IPS-20b (cell line): ENCODE measurements around the gene PCDHGC4.

ENCODE experiments used
- H3K27ac ChIP-seq: one replicate; pipeline ENCODE4 v1.5.1; 2013; ENCODE audit warnings: low read length
- H3K27me3 ChIP-seq: 2 replicates; pipeline ENCODE4 v1.6.1; 2013; ENCODE audit warnings: mild to moderate bottlenecking, low read length, inconsistent platforms; ENCODE audit not compliant: insufficient read depth
- H3K36me3 ChIP-seq: 2 replicates; pipeline ENCODE4 v1.6.1; 2013; ENCODE audit warnings: low read depth, mild to moderate bottlenecking, inconsistent platforms, low read length, moderate library complexity; ENCODE audit not compliant: insufficient read depth
- H3K4me1 ChIP-seq: 2 replicates; pipeline ENCODE4 v1.6.1; 2013; ENCODE audit warnings: mild to moderate bottlenecking, control low read depth, inconsistent platforms, low read length, moderate library complexity; ENCODE audit not compliant: insufficient read depth
- H3K4me3 ChIP-seq: 2 replicates; pipeline ENCODE4 v1.5.1; 2013; ENCODE audit warnings: mild to moderate bottlenecking, low read length, inconsistent platforms
- H3K9ac ChIP-seq: 2 replicates; pipeline ENCODE4 v1.6.1; 2013; ENCODE audit warnings: low read depth, mild to moderate bottlenecking, inconsistent platforms, low read length, moderate library complexity
- H3K9me3 ChIP-seq: 2 replicates; pipeline ENCODE4 v1.6.1; 2013; ENCODE audit warnings: mild to moderate bottlenecking, low read depth, low read length, inconsistent platforms; ENCODE audit not compliant: insufficient read depth

The PCDHGC4 gene

DNA sequence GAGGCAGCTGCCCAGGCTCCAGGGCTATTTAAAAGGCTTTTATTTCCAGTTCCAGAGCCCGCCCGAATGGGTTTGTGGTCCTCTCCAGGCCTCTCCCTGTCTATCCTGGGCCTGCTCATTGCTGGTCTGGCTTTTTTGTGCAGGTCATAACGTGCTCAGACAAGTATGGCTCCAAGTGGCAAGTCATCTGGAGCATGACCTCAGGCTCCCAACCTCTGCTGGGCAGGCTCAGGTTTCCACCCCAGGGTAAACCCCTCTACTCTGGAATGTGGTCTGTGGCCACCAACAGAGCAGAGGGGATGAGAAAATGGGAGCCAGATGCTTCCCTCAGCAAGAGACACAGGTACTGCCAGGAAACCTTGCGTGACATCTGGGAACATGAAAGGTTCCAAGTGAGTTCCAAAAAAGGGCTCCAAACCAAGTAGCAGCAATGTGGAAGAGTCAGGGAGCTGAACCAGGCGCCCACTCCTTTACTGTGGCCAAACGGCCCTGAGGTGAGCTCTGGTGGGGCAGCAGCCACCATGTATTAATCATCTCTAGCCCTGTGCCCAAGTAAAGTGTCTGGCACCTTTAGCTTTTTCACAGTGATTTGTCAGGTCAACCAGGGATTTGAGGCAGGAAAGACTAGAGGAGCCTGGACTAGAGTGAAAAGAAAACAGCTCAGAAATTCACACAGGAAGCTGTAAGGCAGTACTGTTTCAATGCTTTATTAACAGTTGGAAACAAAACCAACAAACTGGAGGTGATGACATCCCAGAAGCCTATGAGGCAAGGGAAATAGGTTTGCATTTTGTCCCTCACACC, 29.7 kb downstream of the PCDHGC4 start:
- Histone ChIP-seq H3K9ac (peak overlapping the region; percentile 79; the same call in 1 of the 2 replicates), H3K36me3 (peaks cover 55% of the 10 kb centered on the region), H3K9me3 (no peaks in the 10 kb centered on the region), H3K4me3 (peak overlapping the region; percentile 84; the same call in 1 of the 2 replicates), H3K27me3 (no peaks in the 10 kb centered on the region), H3K4me1 (peaks cover 13% of the 10 kb centered on the region), H3K27ac (peak overlapping the region; percentile 46)

DNA sequence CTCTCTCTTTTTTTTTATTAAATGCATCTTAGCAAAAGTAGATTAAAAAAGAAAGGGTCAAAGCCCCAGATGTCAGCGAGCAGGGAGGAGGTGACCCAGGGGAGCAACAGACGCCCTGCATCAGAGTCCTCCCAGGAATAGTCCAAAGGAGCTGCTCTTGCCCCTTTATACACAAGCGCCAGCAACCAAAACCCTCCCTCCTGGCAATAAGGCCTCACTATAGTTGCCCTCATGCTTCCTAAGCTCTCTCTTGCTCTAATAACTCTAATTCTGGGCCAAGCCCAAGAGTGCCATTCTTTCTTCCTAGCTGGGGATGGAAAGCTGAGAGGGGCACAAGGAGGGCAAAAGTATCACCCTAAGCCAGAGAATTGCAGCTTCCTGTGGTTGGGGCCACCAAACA, 30.3 kb downstream of the PCDHGC4 start:
- Histone ChIP-seq H3K27ac (no peak overlapping the region), H3K4me3 (0 out of 2 replicates have a peak overlapping the region, but pooled peaks have one; percentile 84), H3K27me3 (no peaks in the 10 kb centered on the region), H3K9me3 (no peaks in the 10 kb centered on the region), H3K36me3 (peaks cover 61% of the 10 kb centered on the region), H3K4me1 (peaks cover 12% of the 10 kb centered on the region), H3K9ac (peak overlapping the region; percentile 79; the same call in 1 of the 2 replicates)

- Histone ChIP-seq H3K9me3 (no peaks in the 10 kb centered on the region), H3K9ac (no peak overlapping the region), H3K4me3 (no peak overlapping the region), H3K27ac (no peak overlapping the region), H3K36me3 (peaks cover 65% of the 10 kb centered on the region), H3K27me3 (no peaks in the 10 kb centered on the region), H3K4me1 (peaks cover 12% of the 10 kb centered on the region)
These were observed 31.3 kb downstream of the PCDHGC4 start for GRCh38 chr5:141515946-141516671.

- H3K27me3 ChIP-seq = no peaks in the 10 kb centered on the region
- H3K36me3 ChIP-seq = peaks cover 65% of the 10 kb centered on the region
- no peak overlapping the region for H3K9ac ChIP-seq
- no peak overlapping the region for H3K27ac ChIP-seq
- no peak overlapping the region for H3K4me3 ChIP-seq
- H3K4me1 ChIP-seq = peaks cover 12% of the 10 kb centered on the region
- no peaks in the 10 kb centered on the region for H3K9me3 ChIP-seq
These were observed 31.8 kb downstream of the PCDHGC4 start for GRCh38 chr5:141516672-141517025.

DNA sequence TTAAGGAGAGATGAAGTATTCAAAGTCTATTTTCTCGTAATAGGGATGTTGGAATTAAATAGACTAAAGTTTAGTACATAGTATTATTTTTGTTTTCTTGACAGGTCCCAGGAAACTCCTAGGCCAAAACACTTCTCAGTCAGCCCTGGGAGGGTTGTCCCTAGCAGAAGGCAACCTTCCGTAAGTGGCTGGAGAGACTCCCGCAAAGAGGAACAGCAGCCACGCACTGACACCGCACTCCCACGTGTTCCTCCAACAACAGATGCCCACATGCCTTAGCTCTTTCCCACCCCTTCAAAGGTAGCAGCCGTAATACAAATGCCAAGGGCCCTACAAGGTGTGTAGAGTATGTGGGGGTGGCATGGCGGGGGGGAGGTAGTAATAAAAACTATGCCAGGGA, 32.5 kb downstream of the PCDHGC4 start:
- no peaks in the 10 kb centered on the region for H3K9me3 ChIP-seq
- peaks cover 66% of the 10 kb centered on the region for H3K36me3 ChIP-seq
- H3K4me3 ChIP-seq = no peak overlapping the region
- H3K4me1 ChIP-seq = peaks cover 12% of the 10 kb centered on the region
- no peaks in the 10 kb centered on the region for H3K27me3 ChIP-seq
- H3K27ac ChIP-seq = no peak overlapping the region
- H3K9ac ChIP-seq = no peak overlapping the region

DNA sequence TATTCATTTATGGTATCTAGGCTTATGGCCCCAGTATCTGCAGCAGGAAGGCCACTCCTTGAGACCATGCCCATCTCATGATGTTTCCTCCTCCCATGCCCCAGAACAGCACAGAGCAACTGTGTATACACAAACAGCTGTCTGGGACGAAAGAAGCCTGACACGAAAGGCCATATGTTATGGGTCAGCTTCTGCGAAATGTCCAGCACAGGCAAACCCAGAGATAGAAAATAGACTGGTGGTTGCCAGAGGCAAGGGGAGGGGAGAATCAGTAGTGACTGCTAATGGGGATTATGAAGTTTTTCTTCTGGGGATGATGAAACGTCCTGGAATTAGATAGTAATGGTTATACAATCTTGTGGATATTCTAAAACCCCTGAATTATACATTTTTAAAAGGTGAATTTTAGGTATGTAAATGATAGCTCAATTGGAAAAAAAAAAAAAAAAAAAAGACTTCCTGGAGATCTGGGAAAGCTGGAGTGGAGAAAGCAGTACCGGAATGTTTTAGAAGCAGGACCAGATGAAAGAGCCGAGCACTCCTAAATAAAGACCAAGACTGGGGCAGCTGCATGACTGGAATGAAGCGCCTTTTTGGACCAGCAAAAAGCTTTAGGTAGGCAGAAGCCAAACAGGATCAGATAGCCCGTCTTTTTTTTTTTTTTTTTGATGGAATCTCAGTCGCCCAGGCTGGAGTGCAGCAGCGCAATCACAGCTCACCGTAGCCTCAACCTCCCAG, 33.2 kb downstream of the PCDHGC4 start:
- no peaks in the 10 kb centered on the region for H3K9me3 ChIP-seq
- no peak overlapping the region for H3K27ac ChIP-seq
- peaks cover 74% of the 10 kb centered on the region for H3K36me3 ChIP-seq
- no peak overlapping the region for H3K4me3 ChIP-seq
- no peaks in the 10 kb centered on the region for H3K27me3 ChIP-seq
- H3K4me1 ChIP-seq = peaks cover 12% of the 10 kb centered on the region
- no peak overlapping the region for H3K9ac ChIP-seq

GRCh38 chr5:141518618-141519015, 33.8 kb downstream of the PCDHGC4 start:
- H3K27me3 ChIP-seq = no peaks in the 10 kb centered on the region
- H3K9ac ChIP-seq = no peak overlapping the region
- no peak overlapping the region for H3K27ac ChIP-seq
- no peak overlapping the region for H3K4me3 ChIP-seq
- H3K9me3 ChIP-seq = no peaks in the 10 kb centered on the region
- H3K36me3 ChIP-seq = peaks cover 80% of the 10 kb centered on the region
- peaks cover 12% of the 10 kb centered on the region for H3K4me1 ChIP-seq

GRCh38 chr5:141519605-141520565, 35.1 kb downstream of the PCDHGC4 start:
- no peaks in the 10 kb centered on the region for H3K27me3 ChIP-seq
- peaks cover 88% of the 10 kb centered on the region for H3K36me3 ChIP-seq
- H3K9ac ChIP-seq = no peak overlapping the region
- peaks cover 11% of the 10 kb centered on the region for H3K4me1 ChIP-seq
- no peak overlapping the region for H3K27ac ChIP-seq
- no peak overlapping the region for H3K4me3 ChIP-seq
- H3K9me3 ChIP-seq = no peaks in the 10 kb centered on the region

DNA sequence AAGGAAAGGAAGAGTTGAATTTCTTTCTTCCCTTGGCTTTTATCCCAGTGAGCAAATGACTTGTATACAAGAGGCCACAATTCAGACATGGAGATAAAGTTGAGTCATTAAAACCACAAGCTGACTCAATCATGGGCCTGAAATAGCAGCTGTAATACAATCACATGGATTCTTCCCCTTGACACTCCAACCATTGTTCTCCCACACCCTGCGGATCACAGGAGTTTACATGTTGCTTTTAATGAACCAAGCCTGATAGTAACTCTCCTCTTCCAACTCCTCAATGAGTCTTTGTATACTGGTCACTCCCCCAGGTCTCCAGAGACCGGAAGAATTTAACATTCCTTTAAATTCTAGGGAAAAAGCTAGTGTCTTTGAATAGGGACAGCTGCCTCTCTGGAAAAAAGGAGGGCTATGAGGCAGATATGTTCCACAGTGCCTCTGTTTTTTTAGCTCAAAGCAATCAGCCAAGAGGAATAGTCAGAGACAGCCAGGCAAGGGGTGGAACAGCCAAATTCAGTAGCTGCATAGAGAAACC, 36.5 kb downstream of the PCDHGC4 start:
- H3K4me1 ChIP-seq = peaks cover 12% of the 10 kb centered on the region; the same call in 1 of the 2 replicates
- peaks cover 88% of the 10 kb centered on the region for H3K36me3 ChIP-seq
- H3K27me3 ChIP-seq = no peaks in the 10 kb centered on the region
- no peaks in the 10 kb centered on the region for H3K9me3 ChIP-seq
- no peak overlapping the region for H3K27ac ChIP-seq
- H3K4me3 ChIP-seq = no peak overlapping the region
- H3K9ac ChIP-seq = no peak overlapping the region

- Histone ChIP-seq H3K4me3 (no peak overlapping the region), H3K9me3 (no peaks in the 10 kb centered on the region), H3K36me3 (peaks cover 87% of the 10 kb centered on the region), H3K9ac (no peak overlapping the region), H3K4me1 (peaks cover 12% of the 10 kb centered on the region; the same call in 1 of the 2 replicates), H3K27ac (no peak overlapping the region), H3K27me3 (no peaks in the 10 kb centered on the region)
These were observed 37.5 kb downstream of the PCDHGC4 start for GRCh38 chr5:141522301-141522700.
